Kidney (tissue), 14 donors: ENCODE data around the gene THSD4. TPM values are rescaled to one million over a fixed set of nuclear protein-coding genes. Genes with fewer than 3 reads are reported as not detected.

Experiments used
- DNase-seq, 5 donors: peaks; one replicate each; pipeline ENCODE4 v3.0.0-alpha.2; 2013 to 2020
- FAIRE-seq: peaks from 2 replicates; lab custom pipeline; 2012; peaks lifted over from hg19 to GRCh38; lab: Jason Lieb, UNC
- H3K27ac ChIP-seq, 2 donors: one replicate each; pipeline ENCODE4 v1.7.0; 2013; ENCODE audit warnings: low read depth in 2 of 2, low read length in 2 of 2, inconsistent platforms in 1 of 2
- H3K27me3 ChIP-seq: one replicate; pipeline ENCODE4 v1.7.1; 2013; ENCODE audit warnings: low read length, inconsistent platforms; ENCODE audit not compliant: control insufficient read depth, insufficient read depth
- H3K36me3 ChIP-seq, 3 donors: one replicate each; pipeline versions ENCODE4 v1.7.0 to v1.7.1; 2013; ENCODE audit warnings: low read length in 3 of 3, control low read depth in 1 of 3, inconsistent platforms in 1 of 3; ENCODE audit not compliant: insufficient read depth in 3 of 3, control insufficient read depth in 2 of 3
- H3K4me1 ChIP-seq, 3 donors: one replicate each; pipeline versions ENCODE4 v1.7.0 to v1.7.1; 2013; ENCODE audit warnings: low read length in 3 of 3, inconsistent platforms in 1 of 3, low read depth in 1 of 3; ENCODE audit not compliant: control insufficient read depth in 2 of 3, insufficient read depth in 2 of 3
- H3K4me3 ChIP-seq, 3 donors: one replicate each; pipeline versions ENCODE4 v1.7.0 to v1.8.1; 2013; ENCODE audit warnings: low read length in 3 of 3, control low read depth in 1 of 3, inconsistent platforms in 1 of 3
- H3K9ac ChIP-seq, 3 donors: one replicate each; pipeline versions ENCODE4 v1.7.0 to v1.7.1; 2013; ENCODE audit warnings: low read length in 3 of 3, control low read depth in 1 of 3, inconsistent platforms in 1 of 3
- H3K9me3 ChIP-seq, 3 donors: one replicate each; pipeline versions ENCODE4 v1.7.0 to v1.7.1; 2013; ENCODE audit warnings: low read length in 3 of 3, control low read depth in 1 of 3, inconsistent platforms in 1 of 3; ENCODE audit not compliant: control insufficient read depth in 2 of 3, insufficient read depth in 1 of 3
- CTCF ChIP-seq: IDR thresholded peaks from 3 replicates; pipeline ENCODE4 v1.5.1; 2012; ENCODE audit warnings: mild to moderate bottlenecking, moderate library complexity, borderline replicate concordance; ENCODE audit not compliant: insufficient read depth; ENCODE audit errors: extremely low read depth
- intact Hi-C: fragments of 100-400 bp; cut with DNase I; formaldehyde crosslinking; loops from one replicate; pipeline ENCODE4 v1.11.1; 2022
- polyA plus RNA-seq: library from polyadenylated mRNA; stranded (reverse); fragments of 350-450 nt; fragmentation: Illumina TruSeq; extraction: RNeasy Lipid Tissue Mini Kit (QIAGEN cat#74804); gene quantifications from one replicate; pipeline ENCODE4 v1.2.3, GENCODE V29; 2014; ENCODE audit warnings: low read depth, low replicate concordance; ENCODE audit not compliant: insufficient read depth
- total RNA-seq: library from RNA; stranded (reverse); fragmentation: NEBNext Ultra II Directional; extraction: Animal tissue kit (Norgen Biotek cat#: 25700); gene quantifications from one replicate; pipeline ENCODE4 v1.2.1, GENCODE V29; 2021
- donor health status: control.
- donor health status: control.
- donor health status: control.
- donor health status: control.
- donor health status: control.
- donor health status: DM: yes; HTN: yes; CAD: no.
- donor health status: Normal renal cell carcinoma (clear cell type).

The THSD4 gene
- total and polyA plus RNA-seq, 2 donors from 2014 or later: 9.4 to 36.3 TPM

GRCh38 chr15:71256934-71257664 lies 141.8 kb downstream of the THSD4 start:
- DNase-seq (no peak), FAIRE-seq (no peak)
- no peak overlapping the region for H3K4me3 ChIP-seq
- H3K27ac ChIP-seq: no peak overlapping the region
- no peaks in the 10 kb centered on the region for H3K4me1 ChIP-seq
- no peak overlapping the region for H3K9ac ChIP-seq
- no peaks in the 10 kb centered on the region for H3K36me3 ChIP-seq
- intact Hi-C loops: no loop called here
- no peaks in the 10 kb centered on the region for H3K9me3 ChIP-seq
- TF ChIP-seq CTCF: no peak
- H3K27me3 ChIP-seq: no peaks in the 10 kb centered on the region

- Histone ChIP-seq H3K27me3 (no peaks in the 10 kb centered on the region), H3K4me3 (no peak overlapping the region), H3K36me3 (no peaks in the 10 kb centered on the region), H3K4me1 (no peaks in the 10 kb centered on the region), H3K27ac (no peak overlapping the region), H3K9me3 (no peaks in the 10 kb centered on the region), H3K9ac (no peak overlapping the region)
- intact Hi-C loops: no loop called here
- FAIRE-seq (no peak), DNase-seq (no peak)
- TF ChIP-seq CTCF: no peak
These were observed 144.6 kb downstream of the THSD4 start for GRCh38 chr15:71259866-71260265.

- no peaks in the 10 kb centered on the region for H3K9me3 ChIP-seq
- H3K4me1 ChIP-seq: no peaks in the 10 kb centered on the region
- no peaks in the 10 kb centered on the region for H3K27me3 ChIP-seq
- no peak overlapping the region for H3K4me3 ChIP-seq
- DNase-seq (no peak), FAIRE-seq (no peak)
- TF ChIP-seq CTCF: no peak
- H3K27ac ChIP-seq: no peak overlapping the region
- intact Hi-C loops: no loop called here
- no peak overlapping the region for H3K9ac ChIP-seq
- no peaks in the 10 kb centered on the region for H3K36me3 ChIP-seq
These were observed 146.1 kb downstream of the THSD4 start for GRCh38 chr15:71261418-71261817.
